GM11168 (cell line): Measurements from ENCODE around the gene CPNE4.
"Not testable (repeated sequence)": the region's sequence is repeated elsewhere in the genome, so short reads cannot be mapped to it uniquely, and the experiment has no call there.

Experiments used
- in situ Hi-C: fragments of 300-500 bp; cut with MboI; formaldehyde crosslinking; loops from one replicate; pipeline ENCODE4 v1.12.0; 2022; ENCODE audit warnings: low sequenced_read_pairs; ENCODE audit not compliant: unreplicated experiment

The CPNE4 gene

DNA sequence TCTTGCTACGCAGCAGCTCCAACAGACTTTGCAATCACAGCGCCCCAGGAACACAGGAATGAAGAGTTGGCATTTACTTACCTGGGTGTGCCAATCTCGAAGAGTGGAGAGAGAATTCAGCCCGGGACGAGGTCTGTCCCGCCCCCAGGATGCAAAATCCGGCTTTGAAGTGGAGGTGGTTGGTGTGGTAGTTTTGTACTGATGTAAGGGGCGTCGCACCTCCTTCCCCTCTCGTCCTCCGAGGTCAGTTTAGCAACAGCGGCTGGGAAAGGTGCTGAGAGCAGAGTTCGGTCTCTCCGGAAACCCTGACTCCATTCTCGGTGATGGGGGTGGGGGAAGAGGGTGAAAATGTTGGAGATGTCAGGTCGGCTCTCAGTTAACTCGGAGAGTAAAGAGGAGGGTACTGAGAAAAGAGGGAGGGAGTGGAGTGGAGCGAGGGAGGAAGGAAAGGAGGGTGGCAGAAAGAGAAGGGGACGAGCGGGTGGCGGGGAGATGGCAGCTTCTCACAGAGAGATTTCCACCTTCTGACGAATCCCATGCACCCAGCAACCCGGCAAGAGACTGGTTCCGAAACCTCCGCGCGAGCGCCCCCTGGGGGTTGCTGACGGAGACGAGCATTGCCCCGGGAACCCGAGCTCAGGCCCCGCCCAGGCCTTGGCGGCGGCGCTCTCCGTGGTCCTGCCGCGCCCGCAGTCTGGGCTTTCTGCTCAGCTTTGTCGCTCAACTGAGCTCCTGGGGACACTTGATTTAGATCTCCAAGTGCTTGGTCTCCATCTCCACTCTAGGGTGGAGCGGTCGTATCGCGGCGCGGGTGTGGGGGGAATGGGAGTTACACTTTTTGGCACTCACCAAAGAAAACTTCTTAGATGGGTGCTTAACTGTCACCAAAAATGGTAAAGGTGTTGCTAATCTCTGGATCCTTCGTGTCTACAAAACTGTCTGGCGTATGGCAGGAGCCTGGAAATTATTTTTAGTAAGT, at the start of gene CPNE4:
TSS of gene CPNE4 (minus strand) at position 529 of the 979 bp plus-strand sequence.
- in situ Hi-C loops: loop anchor here (10.0 kb wide), 1 partner anchor 500 kb away; no protein-coding TSS in a partner anchor

DNA sequence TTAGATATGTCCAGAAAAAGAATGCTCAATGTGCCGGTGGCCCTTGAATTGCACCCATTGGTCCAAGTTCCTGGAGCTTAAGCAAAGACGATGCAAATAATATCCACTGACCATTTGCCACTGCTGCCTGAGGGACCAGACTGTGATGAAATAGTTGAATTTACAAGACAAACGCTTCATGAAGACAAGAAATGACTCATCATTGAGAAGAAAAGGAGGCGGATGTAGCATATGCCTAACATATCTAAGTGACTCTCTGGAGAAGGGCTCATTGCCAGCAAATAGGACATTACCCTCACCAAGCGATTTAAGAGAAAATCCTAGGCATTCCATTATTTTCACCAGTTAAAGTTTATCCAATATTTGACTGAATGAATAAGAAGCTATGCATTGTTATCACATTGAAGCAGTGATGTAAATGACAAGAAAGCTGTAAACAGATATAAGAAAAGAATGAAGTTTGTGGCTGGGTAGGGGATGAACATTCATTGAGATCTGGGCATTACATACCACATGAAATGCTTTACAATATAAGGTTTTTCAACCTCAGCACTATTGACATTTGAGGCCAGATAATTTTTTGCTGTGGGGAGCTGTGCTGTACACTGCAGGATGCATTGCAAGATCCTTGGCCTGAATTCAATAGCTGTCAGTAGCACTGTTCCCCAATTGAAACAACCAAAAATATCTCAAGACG, 48.9 kb upstream of the CPNE4 start:
- in situ Hi-C loops: no loop called here

DNA sequence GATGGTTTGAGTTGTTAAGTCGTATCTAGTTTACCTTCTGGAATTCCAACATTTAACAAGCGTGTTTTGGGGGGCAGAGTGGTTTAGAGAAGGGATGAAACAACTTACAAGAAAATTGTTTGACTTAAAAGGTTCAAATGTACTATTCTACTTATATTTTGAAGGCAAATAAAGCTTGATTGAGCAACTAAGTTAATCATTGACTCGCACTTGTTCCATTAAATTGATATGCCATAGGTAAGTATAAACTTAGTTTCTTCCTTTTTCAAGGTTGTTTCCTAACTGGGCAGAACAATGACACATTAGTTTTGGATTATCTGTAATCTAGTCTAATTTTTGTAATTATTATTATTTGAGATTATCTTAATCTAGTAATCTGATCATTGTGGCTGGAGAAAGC, 48.3 kb upstream of the CPNE4 start:
- in situ Hi-C loops: no loop called here

DNA sequence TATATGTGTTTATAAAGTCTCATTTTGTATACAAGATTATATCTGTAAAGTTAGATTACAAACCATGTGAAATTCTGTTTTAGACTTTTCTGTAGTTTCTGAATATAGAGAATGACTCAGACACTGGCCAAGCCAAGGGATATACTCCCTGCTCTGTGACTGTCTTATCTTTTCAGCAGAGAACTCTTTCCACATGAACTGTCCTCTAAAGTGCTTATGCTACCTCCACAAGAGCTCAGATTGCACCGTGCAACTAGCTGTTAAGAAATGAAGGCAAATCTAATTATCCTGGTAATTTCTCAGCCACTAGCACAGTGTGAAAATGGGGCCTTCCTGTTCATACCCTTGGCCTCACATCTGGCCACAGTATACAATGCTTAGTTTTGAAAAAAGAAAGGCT, 44.3 kb upstream of the CPNE4 start:
- in situ Hi-C loops: no loop called here

DNA sequence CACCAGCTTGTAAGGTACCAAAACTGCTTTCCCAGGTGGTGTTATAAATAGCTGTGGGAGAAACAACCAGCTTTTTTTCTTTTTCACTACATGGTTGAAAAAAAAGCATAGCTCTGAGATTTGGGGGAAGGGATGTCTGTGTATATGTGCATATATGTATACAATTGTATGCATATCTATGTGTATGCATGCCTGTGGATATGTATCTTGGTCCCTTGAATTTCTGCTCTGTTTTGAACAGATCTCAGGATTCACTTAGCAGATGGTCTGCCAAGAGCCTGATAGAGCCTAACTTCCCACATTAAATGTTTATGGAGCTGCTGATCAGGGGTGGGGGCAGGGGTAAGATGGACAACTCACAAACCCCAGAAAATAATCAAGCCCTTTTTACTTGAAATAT, 39.0 kb upstream of the CPNE4 start:
- in situ Hi-C loops: no loop called here

DNA sequence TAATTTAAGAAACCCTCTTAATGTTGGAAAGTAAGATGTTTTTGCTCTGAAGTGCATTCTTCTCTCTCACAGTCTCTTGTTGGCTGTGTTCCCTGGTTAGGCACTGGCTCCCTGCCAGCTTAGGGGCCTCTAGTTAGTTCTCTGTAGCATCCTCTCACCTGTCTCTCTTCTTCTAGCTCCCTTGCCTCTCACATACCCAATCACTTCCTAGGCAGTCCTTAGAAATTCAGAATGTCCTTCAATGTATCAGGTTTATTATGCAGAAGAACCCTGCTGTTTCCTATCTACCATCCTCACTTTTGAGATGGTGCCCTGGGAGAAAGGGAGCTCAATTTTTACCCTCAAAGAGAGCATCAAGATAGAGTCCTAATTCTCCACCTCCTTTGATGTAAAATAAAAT, 36.2 kb upstream of the CPNE4 start:
- in situ Hi-C loops: no loop called here

DNA sequence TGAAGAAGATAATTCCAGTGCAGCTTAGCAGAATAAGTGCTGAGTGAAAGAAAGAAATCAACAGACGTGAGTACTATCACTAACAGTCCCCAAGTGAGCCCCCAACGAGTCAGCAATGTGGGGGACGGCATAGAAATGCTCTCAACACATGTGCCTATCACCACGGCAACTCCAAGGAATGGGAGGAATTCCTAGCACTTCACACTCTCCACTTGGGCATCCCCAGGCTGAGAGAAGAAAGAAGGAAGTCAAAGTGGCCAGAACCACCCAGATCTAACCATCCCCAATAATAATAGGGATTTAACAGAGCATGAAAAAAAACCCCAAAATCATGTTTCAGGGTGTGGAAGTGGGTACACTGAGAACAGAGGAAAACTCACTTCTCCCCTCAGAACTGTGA, 29.3 kb upstream of the CPNE4 start:
- in situ Hi-C loops: no loop called here

DNA sequence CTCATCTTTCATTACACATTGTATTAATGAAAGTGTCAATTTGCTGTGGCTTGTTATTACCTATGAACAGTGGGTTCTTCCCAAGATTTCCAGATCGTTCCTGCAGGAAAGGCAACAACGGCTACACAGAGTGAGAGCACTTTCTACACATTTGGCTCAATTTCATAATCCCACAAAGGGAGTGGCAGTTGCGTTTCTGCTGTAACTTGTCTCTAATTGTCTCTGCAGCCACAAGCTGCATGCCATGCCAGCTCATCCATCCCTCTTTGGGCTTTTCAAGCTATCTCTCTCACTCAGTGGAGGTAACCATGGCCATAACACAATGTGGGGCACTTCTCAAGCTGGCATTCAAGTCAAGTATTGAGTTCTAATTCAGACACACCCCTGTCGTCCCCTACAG, 27.7 kb upstream of the CPNE4 start:
- in situ Hi-C loops: no loop called here

DNA sequence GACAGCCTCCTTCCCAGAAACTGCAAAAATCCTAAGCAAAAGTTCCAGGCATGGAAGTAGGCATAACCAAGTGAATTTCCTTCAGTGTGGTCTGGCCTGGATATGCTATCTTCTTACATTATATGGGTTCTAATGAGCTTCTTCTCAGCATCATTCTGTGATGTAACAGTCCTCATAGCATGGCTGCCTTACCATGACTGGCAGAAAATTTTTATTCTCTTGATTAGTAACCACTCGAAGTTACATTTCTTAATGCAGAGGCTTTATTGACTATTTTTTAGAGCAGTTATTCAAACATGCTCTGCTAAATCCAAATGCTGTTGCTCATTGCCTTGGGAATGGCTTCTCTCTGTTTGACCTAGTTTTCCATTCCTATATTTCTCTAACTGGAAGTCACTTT, 21.1 kb upstream of the CPNE4 start:
- in situ Hi-C loops: no loop called here

DNA sequence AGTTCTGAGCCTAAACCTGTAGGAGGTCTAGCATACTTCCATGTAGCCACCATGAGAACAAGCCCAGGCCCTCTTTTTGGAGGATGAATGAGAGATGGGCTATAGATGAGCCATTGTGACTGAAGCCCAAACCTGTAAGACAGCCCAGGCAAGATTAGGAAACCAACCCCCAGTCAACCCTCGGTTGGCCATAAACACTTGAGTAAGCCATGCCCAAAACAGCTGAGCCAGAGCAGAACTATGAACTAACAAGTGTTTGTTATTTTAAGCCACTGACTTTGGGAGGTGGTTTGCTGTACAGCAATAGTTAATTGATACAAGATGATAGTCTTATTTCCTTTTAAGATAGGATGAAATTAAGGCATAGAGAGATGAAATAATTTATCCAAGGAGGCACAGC, 12.4 kb upstream of the CPNE4 start:
- in situ Hi-C loops: no loop called here

DNA sequence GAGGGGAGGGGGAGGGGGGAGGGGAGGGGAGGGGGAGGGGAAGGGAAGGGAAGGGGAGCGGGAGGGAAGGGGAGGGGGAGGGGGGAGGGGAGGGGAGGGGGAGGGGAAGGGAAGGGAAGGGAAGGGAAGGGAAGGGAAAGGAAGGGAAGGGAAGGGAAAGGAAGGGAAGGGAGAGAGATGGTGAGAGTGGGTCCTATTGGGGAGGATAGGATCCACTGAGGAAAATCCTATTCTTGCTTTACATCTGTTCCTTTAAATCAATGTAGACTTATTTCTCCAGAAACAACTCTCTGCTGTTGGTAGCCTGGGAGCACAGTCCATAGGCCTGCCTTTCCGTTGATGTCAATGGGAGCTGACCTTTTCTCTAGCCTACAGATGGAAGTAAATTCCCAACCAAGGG, 10.1 kb upstream of the CPNE4 start:
- in situ Hi-C loops: not testable (repeated sequence)

DNA sequence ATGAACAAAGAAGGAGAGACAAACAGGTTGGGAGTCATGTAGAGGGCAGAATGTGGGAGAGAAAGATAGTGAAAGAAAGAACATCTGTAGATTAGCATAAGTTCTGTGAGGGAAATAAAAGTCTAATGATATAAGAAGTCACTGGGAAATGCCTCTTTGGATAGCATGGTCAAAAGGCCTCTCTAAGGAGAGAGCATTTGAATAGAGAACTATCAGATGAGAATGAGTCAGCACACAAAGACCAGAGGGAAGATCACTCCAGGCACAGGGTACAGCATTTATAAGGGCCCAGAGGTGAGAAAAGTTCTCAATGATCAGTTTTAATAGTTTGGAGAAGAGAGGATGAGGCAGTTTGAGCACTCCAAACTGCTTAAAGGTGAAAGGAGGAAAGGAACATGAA, 7.9 kb upstream of the CPNE4 start:
- in situ Hi-C loops: no loop called here

DNA sequence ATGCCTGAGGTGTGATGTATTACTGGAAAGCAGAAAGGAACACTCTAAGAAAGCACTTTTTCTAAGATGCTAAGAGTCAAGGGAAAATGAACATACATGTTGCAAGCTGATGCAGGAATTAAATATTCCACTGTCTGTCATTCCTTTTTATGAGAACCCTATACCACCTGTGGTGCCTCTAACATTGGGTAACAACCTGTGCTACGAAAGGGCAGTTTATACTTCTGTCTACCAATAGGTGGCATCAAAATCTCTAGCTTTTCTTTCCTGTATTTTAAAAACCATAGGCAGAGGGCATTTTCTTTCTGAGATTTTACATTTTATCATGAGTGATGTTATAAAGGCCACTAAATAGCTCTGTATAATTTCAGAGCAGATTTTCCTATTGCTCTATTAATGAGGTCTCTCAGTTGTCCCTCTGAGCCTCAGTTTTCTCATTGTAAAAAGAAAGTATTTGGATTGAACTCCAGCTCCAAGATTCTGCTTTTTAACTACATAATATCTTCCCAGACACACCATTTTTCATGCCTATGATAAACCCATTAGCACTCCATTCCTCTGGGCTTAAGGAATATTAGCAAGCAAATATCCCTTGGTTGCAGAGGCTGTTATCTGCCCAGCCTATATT, 3.5 kb upstream of the CPNE4 start:
- in situ Hi-C loops: loop anchor here (10.0 kb wide), 1 partner anchor 504 kb away; no protein-coding TSS in a partner anchor

DNA sequence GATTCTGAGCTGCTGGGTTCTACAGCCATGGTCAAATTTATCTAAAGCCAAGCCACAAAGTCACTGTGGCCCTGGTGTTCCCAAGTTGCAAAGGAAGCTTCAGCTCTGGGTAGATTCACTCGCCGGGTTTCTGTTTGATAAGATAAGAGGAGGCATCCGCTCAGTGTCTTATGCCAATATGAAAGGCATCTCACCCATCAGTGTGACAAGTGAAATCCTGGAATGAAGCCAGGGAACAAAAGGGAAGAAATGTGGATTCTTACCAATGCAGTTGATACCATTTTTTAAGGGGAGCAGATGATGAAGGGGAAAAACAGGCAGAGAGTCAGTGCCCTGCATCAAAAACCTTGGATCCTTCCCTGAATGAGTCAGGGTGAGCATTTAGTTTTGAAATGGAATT, 2.8 kb upstream of the CPNE4 start:
- in situ Hi-C loops: loop anchor here (10.0 kb wide), 1 partner anchor 503 kb away; no protein-coding TSS in a partner anchor

DNA sequence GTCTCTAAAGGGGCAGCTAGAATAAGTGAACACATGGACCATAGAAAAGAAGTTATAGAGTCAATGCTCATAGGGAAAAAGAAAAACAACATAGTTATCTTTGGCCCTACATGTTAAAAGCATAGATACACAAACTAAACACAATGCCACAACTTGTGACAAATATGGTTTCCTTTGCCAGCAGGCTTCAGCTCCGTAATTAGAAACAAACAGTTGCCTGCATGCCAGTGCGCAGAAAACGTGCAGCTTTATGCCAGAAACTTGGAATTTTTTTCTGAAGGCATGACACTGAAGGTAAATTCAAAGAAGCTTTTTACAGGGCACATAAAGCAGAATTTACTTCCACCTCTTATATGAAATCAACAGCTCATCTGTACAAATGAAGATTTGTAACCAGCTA, 2.2 kb upstream of the CPNE4 start:
- in situ Hi-C loops: loop anchor here (10.0 kb wide), 1 partner anchor 502 kb away; no protein-coding TSS in a partner anchor

DNA sequence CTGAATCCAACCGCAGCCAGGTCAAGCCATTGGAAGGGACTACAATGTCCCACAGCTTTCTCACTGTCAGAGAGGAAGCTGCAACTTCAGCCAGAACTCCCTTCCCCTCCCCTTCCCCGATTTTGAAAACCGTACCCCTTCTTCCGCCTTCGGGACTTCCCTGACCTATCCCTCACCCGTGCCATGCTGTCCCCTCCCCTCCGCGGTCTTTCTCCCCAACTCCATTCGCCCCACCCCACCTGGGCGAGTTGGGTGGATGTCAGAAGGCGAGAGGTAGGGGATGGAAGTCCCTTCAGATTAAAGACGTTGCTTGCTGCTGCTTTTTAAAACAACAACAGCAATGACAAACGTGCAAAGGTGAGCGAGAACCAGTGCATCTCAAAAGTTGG, 723 bp downstream of the CPNE4 start:
- in situ Hi-C loops: loop anchor here (10.0 kb wide), 1 partner anchor 499 kb away; no protein-coding TSS in a partner anchor

DNA sequence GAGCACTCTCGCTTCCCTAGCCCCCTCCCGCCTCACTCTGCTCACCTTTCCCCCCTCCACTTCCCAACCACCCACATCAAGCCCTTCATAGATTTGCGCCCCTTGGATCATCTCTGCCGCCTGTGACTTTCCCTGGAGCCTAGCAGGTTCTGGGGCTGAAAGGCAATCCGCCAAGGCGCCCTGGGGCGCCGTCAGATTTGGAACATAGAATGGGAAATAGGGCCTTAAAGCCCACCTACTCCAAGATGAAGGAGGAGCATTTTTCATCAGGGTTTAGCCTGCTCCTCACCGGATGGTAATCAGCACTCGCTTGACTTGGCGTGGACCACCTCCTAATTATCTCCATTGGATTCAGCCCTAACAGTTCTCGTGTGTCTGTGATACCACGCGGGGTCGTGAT, 1.3 kb downstream of the CPNE4 start:
- in situ Hi-C loops: loop anchor here (10.0 kb wide), 1 partner anchor 499 kb away; no protein-coding TSS in a partner anchor

DNA sequence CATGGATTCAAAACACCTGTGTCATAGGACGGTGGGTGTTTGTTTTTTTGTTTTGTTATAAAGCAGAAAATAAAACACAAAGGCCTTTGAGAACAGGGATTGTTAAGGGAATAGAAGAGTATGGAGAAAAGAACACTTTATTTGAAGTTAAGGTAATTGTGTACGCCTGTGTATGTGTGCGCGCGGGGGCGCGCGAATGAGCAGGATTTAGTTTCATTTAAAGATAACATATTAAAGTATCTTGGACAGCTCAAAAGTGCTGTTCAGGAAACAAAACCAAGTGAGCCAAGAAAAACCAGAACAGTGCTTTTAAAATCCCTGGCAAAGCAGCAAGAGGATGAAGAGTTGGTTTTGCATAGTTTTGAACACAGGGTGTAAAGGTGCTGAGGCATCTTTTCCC, 1.9 kb downstream of the CPNE4 start:
- in situ Hi-C loops: loop anchor here (10.0 kb wide), 1 partner anchor 498 kb away; no protein-coding TSS in a partner anchor

DNA sequence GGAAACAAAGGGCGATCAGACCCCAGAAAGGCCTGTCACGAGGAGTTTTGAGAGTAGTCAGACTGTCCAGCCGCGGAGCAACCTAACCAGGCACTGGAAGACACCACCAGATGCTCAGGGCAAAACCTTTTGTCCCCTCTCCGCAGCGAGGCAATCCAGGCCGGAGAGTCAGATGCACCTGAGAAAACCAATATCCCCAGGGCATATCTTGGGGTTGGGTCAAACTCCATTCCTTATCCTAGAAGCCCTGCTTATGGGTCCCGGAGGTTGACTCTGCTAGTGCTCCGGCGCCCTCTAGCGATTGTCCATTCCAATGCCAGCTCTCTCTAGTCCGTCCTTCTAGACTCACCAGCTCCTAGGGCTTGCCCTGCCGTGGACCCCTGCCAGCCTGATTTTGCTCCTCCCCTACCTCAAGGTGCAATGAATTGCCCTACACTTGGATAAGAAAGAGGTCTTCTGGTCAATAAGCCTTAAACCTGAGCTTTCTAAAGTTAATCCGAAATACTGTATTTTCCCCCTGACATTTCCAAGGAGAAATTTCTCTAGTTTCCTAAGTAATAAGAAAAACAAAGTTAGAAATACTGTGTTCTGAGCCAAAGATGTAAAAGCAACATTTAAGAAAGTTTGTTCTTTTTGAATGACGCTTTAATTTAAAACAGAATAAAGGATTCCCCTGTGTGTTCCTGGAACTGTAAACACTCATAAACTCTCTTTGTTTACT, 5.5 kb downstream of the CPNE4 start:
- in situ Hi-C loops: loop anchor here (10.0 kb wide), 1 partner anchor 235 kb away; no protein-coding TSS in a partner anchor

DNA sequence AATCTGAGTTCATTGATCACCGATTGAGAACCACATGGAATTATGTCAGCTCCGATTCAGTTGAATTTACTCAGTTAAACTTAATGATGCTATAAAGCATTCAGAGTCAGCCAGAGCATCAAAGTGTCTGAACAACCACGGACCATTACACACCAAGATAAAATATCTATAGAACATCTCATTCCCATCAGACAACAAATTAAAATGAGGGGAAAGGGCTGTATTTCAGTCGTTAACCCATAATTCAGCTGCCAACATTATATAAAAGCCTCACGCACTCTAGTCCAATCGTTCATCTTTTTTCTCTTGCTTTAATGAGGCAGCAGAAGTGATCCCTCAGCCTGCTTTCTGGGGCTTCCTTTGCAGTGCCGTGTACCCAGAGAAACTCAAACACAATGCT, 11.9 kb downstream of the CPNE4 start:
- in situ Hi-C loops: loop anchor here (10.0 to 25.0 kb wide), 2 partner anchors 228 to 986 kb away; partner anchors contain the start of genes ASTE1 and NEK11
